CD14-positive monocyte (primary cell): ENCODE data around the gene NPSR1. TPM values are rescaled to one million over a fixed set of nuclear protein-coding genes. Genes with fewer than 3 reads are reported as not detected.

Experiments used
- DNase-seq, 3 donors: peaks; one replicate each; pipeline ENCODE4 v3.0.0-alpha.2; 2011 to 2022
- H2AFZ ChIP-seq: 2 replicates; pipeline ENCODE4 v1.6.0; 2012; ENCODE audit warnings: mild to moderate bottlenecking, low read depth, low read length, inconsistent platforms; ENCODE audit not compliant: insufficient read depth, poor library complexity, severe bottlenecking
- H3K27ac ChIP-seq, 2 donors: 1 replicate in 1 of 2; 2 replicates in 1 of 2; pipeline ENCODE4 v1.5.1; 2012 to 2013; ENCODE audit warnings: low read length in 2 of 2, control low read depth in 1 of 2, inconsistent platforms in 1 of 2, low read depth in 1 of 2, mild to moderate bottlenecking in 1 of 2
- H3K27me3 ChIP-seq, 2 donors: one replicate each; pipeline versions ENCODE4 v1.6.0 to v1.6.1; 2011 to 2013; ENCODE audit warnings: low read length in 2 of 2; ENCODE audit not compliant: control insufficient read depth in 2 of 2, insufficient read depth in 2 of 2
- H3K36me3 ChIP-seq, 2 donors: replicated peaks in 1 of 2; 1 replicate in 1 of 2; 2 replicates in 1 of 2; pipeline versions ENCODE4 v1.5.1 to v1.6.1; 2012 to 2013; ENCODE audit warnings: low read length in 2 of 2, control low read depth in 1 of 2, inconsistent platforms in 1 of 2, mild to moderate bottlenecking in 1 of 2; ENCODE audit not compliant: insufficient read depth in 2 of 2, control insufficient read depth in 1 of 2
- H3K4me1 ChIP-seq, 2 donors: 1 replicate in 1 of 2; 2 replicates in 1 of 2; pipeline versions ENCODE4 v1.5.1 to v1.6.1; 2012 to 2013; ENCODE audit warnings: low read length in 2 of 2, control low read depth in 1 of 2, inconsistent platforms in 1 of 2, mild to moderate bottlenecking in 1 of 2, moderate library complexity in 1 of 2; ENCODE audit not compliant: insufficient read depth in 2 of 2, control insufficient read depth in 1 of 2
- H3K4me2 ChIP-seq: replicated peaks from 2 replicates; pipeline ENCODE3; 2012; ENCODE audit warnings: low read length, moderate library complexity, mild to moderate bottlenecking; ENCODE audit not compliant: poor library complexity, severe bottlenecking; ENCODE audit errors: extremely low read depth
- H3K4me3 ChIP-seq, 3 experiments: fragments of 200-600 bp in 1 of 3; sonication (generic) in 1 of 3; replicated peaks in 1 of 3; 1 replicate in 2 of 3; 2 replicates in 1 of 3; pipeline ENCODE4 v1.5.1; 2011 to 2013; ENCODE audit warnings: low read length in 3 of 3, mild to moderate bottlenecking in 3 of 3, control low read depth in 2 of 3, low read depth in 2 of 3, inconsistent platforms in 1 of 3, moderate library complexity in 1 of 3
- H3K79me2 ChIP-seq: 2 replicates; pipeline ENCODE4 v1.6.0; 2012; ENCODE audit warnings: mild to moderate bottlenecking, control low read depth, inconsistent platforms, low read length, moderate library complexity; ENCODE audit not compliant: insufficient read depth
- H3K9ac ChIP-seq: 2 replicates; pipeline ENCODE4 v1.6.0; 2017; ENCODE audit warnings: low read length, mild to moderate bottlenecking; ENCODE audit not compliant: insufficient read depth, poor library complexity, severe bottlenecking
- H3K9me3 ChIP-seq, 2 donors: replicated peaks in 1 of 2; 1 replicate in 1 of 2; 2 replicates in 1 of 2; pipeline versions ENCODE4 v1.5.1 to v1.6.1; 2012 to 2013; ENCODE audit warnings: low read length in 2 of 2, control low read depth in 1 of 2; ENCODE audit not compliant: control insufficient read depth in 1 of 2, insufficient read depth in 1 of 2
- H4K20me1 ChIP-seq: 2 replicates; pipeline ENCODE4 v1.6.0; 2012; ENCODE audit warnings: mild to moderate bottlenecking, low read length, control low read depth, moderate library complexity; ENCODE audit not compliant: insufficient read depth
- H3K27ac Mint-ChIP-seq, 7 donors: one replicate each; pipeline ENCODE4 v1.8.0; 2020; ENCODE audit warnings: mild to moderate bottlenecking in 7 of 7, mixed read lengths in 7 of 7, moderate library complexity in 6 of 7, inconsistent platforms in 2 of 7
- H3K27me3 Mint-ChIP-seq, 3 donors: one replicate each; pipeline ENCODE4 v1.8.0; 2021 to 2022; ENCODE audit warnings: low read depth in 3 of 3, mild to moderate bottlenecking in 3 of 3, mixed read lengths in 3 of 3, moderate library complexity in 3 of 3, inconsistent platforms in 1 of 3
- H3K36me3 Mint-ChIP-seq, 2 donors: one replicate each; pipeline ENCODE4 v1.8.0; 2020; ENCODE audit warnings: mixed read lengths in 2 of 2, inconsistent platforms in 1 of 2, mild to moderate bottlenecking in 1 of 2
- H3K4me1 Mint-ChIP-seq: one replicate; pipeline ENCODE4 v1.8.0; 2020; ENCODE audit warnings: mild to moderate bottlenecking, mixed read lengths
- H3K4me3 Mint-ChIP-seq, 2 donors: one replicate each; pipeline ENCODE4 v1.8.0; 2020; ENCODE audit warnings: mild to moderate bottlenecking in 2 of 2, mixed read lengths in 2 of 2, moderate library complexity in 1 of 2
- H3K9me3 Mint-ChIP-seq, 7 donors: one replicate each; pipeline ENCODE4 v1.8.0; 2020 to 2022; ENCODE audit warnings: mixed read lengths in 7 of 7, mild to moderate bottlenecking in 6 of 7, moderate library complexity in 6 of 7, inconsistent platforms in 2 of 7
- WGBS: methylation state at CpG from one replicate; pipeline ENCODE4 v1.1.5; 2013; ENCODE audit warnings: missing lambda C conversion rate; ENCODE audit not compliant: insufficient coverage; 5-methylcytosine and 5-hydroxymethylcytosine counted together
- intact Hi-C, 2 donors: fragments of 100-400 bp; cut with micrococcal nuclease; formaldehyde crosslinking; loops; one replicate each; pipeline versions ENCODE4 v1.15.0 to v1.15.1; 2023
- polyA plus RNA-seq, 3 donors: library from polyadenylated mRNA; depleted of rRNA in 1 of 3; unstranded in 2 of 3; stranded (reverse) in 1 of 3; fragments of 300-500 nt in 2 of 3; fragments of >200 nt in 1 of 3; fragmentation: Illumina TruSeq in 2 of 3; gene quantifications; 1 replicate in 2 of 3; 2 replicates in 1 of 3; pipeline ENCODE4 v1.2.3, GENCODE V29; 2012 to 2021
- TF ChIP-seq, protein P1 (sequence below): fragments of 200-600 bp; IDR thresholded peaks from one replicate; pipeline ENCODE4 v1.8.0; 2022; ENCODE audit warnings: antibody characterized with exemption, mild to moderate bottlenecking

NPSR1 gene
- polyA plus RNA-seq, 3 donors, result not detected

DNA sequence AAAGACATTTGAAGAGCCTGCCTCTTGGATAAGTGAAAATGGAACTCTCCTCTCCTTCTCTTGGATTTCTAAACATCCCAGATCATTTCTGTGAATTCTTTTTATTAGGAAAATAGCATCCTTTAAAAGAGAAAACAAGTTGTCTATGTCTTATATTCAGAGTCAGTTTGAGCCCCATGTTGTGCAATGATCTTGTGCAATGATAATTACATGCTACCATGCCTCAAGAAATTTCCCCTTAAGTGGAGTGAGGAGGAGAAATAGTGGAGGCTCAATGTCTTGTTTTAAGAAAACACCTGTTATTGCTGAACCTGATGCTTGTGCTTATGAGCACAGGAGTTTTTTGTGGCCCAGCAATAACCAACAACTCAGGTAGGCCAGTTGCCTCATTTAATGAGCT is 103.6 kb downstream of the NPSR1 start:
- Mint-ChIP-seq H3K36me3 (no peaks in the 10 kb centered on the region), H3K27me3 (no peaks in the 10 kb centered on the region), H3K4me1 (no peaks in the 10 kb centered on the region), H3K9me3 (peaks cover 0 to 6% (median 0%) of the 10 kb centered on the region in 7 donors), H3K4me3 (no peak overlapping the region), H3K27ac (no peak overlapping the region)
- Histone ChIP-seq H3K27me3 (no peaks in the 10 kb centered on the region), H3K4me3 (no peak overlapping the region), H3K4me1 (no peaks in the 10 kb centered on the region), H3K9me3 (no peaks in the 10 kb centered on the region), H4K20me1 (no peaks in the 10 kb centered on the region), H3K36me3 (no peaks in the 10 kb centered on the region), H3K4me2 (no peak overlapping the region), H3K27ac (no peak overlapping the region), H2AFZ (no peak overlapping the region), H3K79me2 (no peaks in the 10 kb centered on the region), H3K9ac (no peak overlapping the region)
- intact Hi-C loops, result no loop called here
- TF ChIP-seq, protein P1, sequence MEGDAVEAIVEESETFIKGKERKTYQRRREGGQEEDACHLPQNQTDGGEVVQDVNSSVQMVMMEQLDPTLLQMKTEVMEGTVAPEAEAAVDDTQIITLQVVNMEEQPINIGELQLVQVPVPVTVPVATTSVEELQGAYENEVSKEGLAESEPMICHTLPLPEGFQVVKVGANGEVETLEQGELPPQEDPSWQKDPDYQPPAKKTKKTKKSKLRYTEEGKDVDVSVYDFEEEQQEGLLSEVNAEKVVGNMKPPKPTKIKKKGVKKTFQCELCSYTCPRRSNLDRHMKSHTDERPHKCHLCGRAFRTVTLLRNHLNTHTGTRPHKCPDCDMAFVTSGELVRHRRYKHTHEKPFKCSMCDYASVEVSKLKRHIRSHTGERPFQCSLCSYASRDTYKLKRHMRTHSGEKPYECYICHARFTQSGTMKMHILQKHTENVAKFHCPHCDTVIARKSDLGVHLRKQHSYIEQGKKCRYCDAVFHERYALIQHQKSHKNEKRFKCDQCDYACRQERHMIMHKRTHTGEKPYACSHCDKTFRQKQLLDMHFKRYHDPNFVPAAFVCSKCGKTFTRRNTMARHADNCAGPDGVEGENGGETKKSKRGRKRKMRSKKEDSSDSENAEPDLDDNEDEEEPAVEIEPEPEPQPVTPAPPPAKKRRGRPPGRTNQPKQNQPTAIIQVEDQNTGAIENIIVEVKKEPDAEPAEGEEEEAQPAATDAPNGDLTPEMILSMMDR, result no peak
- DNase-seq, result no peak

- Mint-ChIP-seq H3K9me3 (peaks cover 0 to 7% (median 0%) of the 10 kb centered on the region in 7 donors), H3K36me3 (no peaks in the 10 kb centered on the region), H3K4me1 (no peaks in the 10 kb centered on the region), H3K27me3 (peaks cover 0 to 4% (median 0%) of the 10 kb centered on the region in 3 donors), H3K27ac (no peak overlapping the region), H3K4me3 (no peak overlapping the region)
- Histone ChIP-seq H4K20me1 (no peaks in the 10 kb centered on the region), H3K27ac (no peak overlapping the region), H3K36me3 (no peaks in the 10 kb centered on the region), H3K9ac (no peak overlapping the region), H3K27me3 (no peaks in the 10 kb centered on the region), H3K4me2 (no peak overlapping the region), H2AFZ (no peak overlapping the region), H3K4me3 (no peak overlapping the region), H3K79me2 (no peaks in the 10 kb centered on the region), H3K9me3 (no peaks in the 10 kb centered on the region), H3K4me1 (no peaks in the 10 kb centered on the region)
- DNase-seq, result no peak
- intact Hi-C loops, result no loop called here
- 94% methylated on average over 2 of the region's 2 CpGs for WGBS
- TF ChIP-seq, protein P1, result no peak
Observed at GRCh38 chr7:34762764-34763163, 104.7 kb downstream of the NPSR1 start.
